HepG2 (cell line): Measurements from ENCODE around the gene EHD1. TPM values are rescaled to one million over a fixed set of nuclear protein-coding genes. Genes with fewer than 3 reads are reported as not detected.

Source experiments
- HIC2 ChIP-seq: sonication (generic); formaldehyde crosslinking; IDR thresholded peaks from 2 replicates; pipeline ENCODE4 v1.9.0; 2022; ENCODE audit warnings: low read depth, missing genetic modification reagents
- HNF1B ChIP-seq: sonication (generic); formaldehyde crosslinking; IDR thresholded peaks from 2 replicates; pipeline ENCODE4 v1.5.1; 2020; ENCODE audit warnings: mild to moderate bottlenecking, moderate library complexity, missing genetic modification reagents
- IRF2 ChIP-seq: IDR thresholded peaks from 2 replicates; pipeline ENCODE4 v1.6.1; 2018; ENCODE audit warnings: missing genetic modification reagents, missing compliant biosample characterization
- KDM1A ChIP-seq: IDR thresholded peaks from 2 replicates; pipeline ENCODE4 v1.6.1; 2016; ENCODE audit warnings: missing compliant biosample characterization
- SIX1 ChIP-seq: sonication (generic); formaldehyde crosslinking; IDR thresholded peaks from 2 replicates; pipeline ENCODE4 v1.4.0; 2020; ENCODE audit warnings: missing genetic modification reagents, borderline replicate concordance
- SRY ChIP-seq: sonication (generic); formaldehyde crosslinking; IDR thresholded peaks from 2 replicates; pipeline ENCODE4 v1.8.0; 2022; ENCODE audit warnings: mild to moderate bottlenecking, missing genetic modification reagents
- ZNF552 ChIP-seq: sonication (generic); formaldehyde crosslinking; IDR thresholded peaks from 2 replicates; pipeline ENCODE4 v1.9.0; 2022; ENCODE audit warnings: missing genetic modification reagents, mild to moderate bottlenecking, borderline replicate concordance
- ZNF619 ChIP-seq: sonication (generic); formaldehyde crosslinking; IDR thresholded peaks from 2 replicates; pipeline ENCODE4 v1.4.0; 2020; ENCODE audit warnings: mild to moderate bottlenecking, missing genetic modification reagents
- ZNF713 ChIP-seq: sonication (generic); formaldehyde crosslinking; IDR thresholded peaks from 2 replicates; pipeline ENCODE4 v1.4.0; 2020; ENCODE audit warnings: mild to moderate bottlenecking, missing genetic modification reagents
- ZNF839 ChIP-seq: sonication (generic); formaldehyde crosslinking; IDR thresholded peaks from 2 replicates; pipeline ENCODE4 v1.4.0; 2020; ENCODE audit warnings: missing genetic modification reagents, mild to moderate bottlenecking, borderline replicate concordance
- polyA plus RNA-seq, 8 experiments: library from polyadenylated mRNA; depleted of rRNA in 3 of 8; stranded (reverse) in 7 of 8; unstranded in 1 of 8; fragments of >200 nt; fragmentation: Illumina TruSeq in 4 of 8; extraction: Trizol in 4 of 8; gene quantifications; 2 replicates each; pipeline versions ENCODE4 v1.2.1 to v1.2.3, GENCODE V29; 2011 to 2016; ENCODE audit warnings: low read depth in 4 of 8, missing spikeins in 1 of 8, mixed read lengths in 1 of 8; ENCODE audit not compliant: insufficient read depth in 1 of 8
- total RNA-seq, 5 experiments: library from RNA; depleted of rRNA; stranded (reverse); fragments of >200 nt; fragmentation: Illumina TruSeq; extraction: Trizol; gene quantifications; 2 replicates each; pipeline ENCODE4 v1.2.3, GENCODE V29; 2016; ENCODE audit warnings: low read depth in 1 of 5
- TF ChIP-seq, protein P1 (sequence below): sonication (generic); formaldehyde crosslinking; IDR thresholded peaks from 2 replicates; pipeline ENCODE4 v1.4.0; 2020; ENCODE audit warnings: missing genetic modification reagents, mild to moderate bottlenecking, borderline replicate concordance
- TF ChIP-seq, protein P2 (sequence below): IDR thresholded peaks from 2 replicates; pipeline ENCODE4 v1.6.1; 2016; ENCODE audit warnings: missing genetic modification reagents, missing compliant biosample characterization
- TF ChIP-seq, protein P3 (sequence below): sonication (generic); formaldehyde crosslinking; IDR thresholded peaks from 2 replicates; pipeline ENCODE4 v1.5.0; 2020; ENCODE audit warnings: mild to moderate bottlenecking, missing genetic modification reagents

Gene EHD1
- total and polyA plus RNA-seq, 2 of the 13 experiments (the other 11 are each of a cell fraction or from before 2014, with no cell fraction given), result 23.6 to 26.6 TPM

DNA sequence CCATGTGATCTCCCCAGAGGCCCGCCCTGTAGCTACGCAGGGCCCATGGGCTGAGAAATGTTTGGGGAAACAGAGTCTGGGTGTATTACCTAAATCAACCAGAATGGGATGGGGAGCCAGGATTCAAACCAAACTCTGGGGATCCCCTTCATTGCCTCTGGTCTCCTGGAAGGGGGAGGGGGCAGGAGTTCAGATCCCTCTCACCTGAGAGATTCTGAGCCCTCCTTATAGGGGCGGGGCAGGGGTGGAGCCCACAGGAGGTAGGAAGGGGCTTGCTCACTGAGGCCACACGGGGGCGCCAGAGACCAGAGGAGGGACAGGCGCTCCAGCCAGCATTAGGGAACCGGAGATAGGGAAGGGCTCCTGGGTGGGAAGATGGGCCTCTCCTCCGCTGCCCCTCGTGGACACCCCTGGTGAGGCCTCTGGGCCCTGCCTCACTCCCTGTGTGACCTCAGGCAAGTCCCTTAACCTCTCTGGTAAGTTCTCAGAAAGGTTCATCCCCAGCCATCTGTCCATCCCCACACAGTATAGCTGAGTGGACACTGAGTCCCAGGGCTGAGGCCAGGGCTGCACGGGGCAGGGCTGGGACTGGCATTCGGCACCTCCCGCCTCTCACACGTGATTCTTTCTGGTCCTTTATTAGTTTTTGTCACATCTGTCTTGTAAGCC lies 31.3 kb downstream of the EHD1 start (continued):
- TF ChIP-seq KDM1A (CRISPR knock-in tag), result peak; percentile 37; the same call in 1 of the 2 replicates
- peak; percentile 40; the same call in 1 of the 2 replicates for TF ChIP-seq IRF2 (CRISPR knock-in tag)
- TF ChIP-seq, protein P1, sequence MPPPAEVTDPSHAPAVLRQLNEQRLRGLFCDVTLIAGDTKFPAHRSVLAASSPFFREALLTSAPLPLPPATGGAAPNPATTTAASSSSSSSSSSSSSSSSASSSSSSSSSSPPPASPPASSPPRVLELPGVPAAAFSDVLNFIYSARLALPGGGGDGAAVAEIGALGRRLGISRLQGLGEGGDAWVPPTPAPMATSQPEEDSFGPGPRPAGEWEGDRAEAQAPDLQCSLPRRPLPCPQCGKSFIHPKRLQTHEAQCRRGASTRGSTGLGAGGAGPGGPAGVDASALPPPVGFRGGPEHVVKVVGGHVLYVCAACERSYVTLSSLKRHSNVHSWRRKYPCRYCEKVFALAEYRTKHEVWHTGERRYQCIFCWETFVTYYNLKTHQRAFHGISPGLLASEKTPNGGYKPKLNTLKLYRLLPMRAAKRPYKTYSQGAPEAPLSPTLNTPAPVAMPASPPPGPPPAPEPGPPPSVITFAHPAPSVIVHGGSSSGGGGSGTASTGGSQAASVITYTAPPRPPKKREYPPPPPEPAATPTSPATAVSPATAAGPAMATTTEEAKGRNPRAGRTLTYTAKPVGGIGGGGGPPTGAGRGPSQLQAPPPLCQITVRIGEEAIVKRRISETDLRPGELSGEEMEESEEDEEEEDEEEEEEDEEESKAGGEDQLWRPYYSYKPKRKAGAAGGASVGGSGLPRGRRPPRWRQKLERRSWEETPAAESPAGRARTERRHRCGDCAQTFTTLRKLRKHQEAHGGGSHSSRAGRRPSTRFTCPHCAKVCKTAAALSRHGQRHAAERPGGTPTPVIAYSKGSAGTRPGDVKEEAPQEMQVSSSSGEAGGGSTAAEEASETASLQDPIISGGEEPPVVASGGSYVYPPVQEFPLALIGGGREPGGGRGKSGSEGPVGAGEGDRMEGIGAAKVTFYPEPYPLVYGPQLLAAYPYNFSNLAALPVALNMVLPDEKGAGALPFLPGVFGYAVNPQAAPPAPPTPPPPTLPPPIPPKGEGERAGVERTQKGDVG (CRISPR knock-in tag), result peak; percentile 67; the same call in 1 of the 2 replicates
- no peak for TF ChIP-seq SIX1 (CRISPR knock-in tag)
- TF ChIP-seq ZNF713 (CRISPR knock-in tag), result peak; percentile 85; the same call in 1 of the 2 replicates
- peak; percentile 52; the same call in 1 of the 2 replicates for TF ChIP-seq HNF1B
- peak; percentile 72; the same call in 1 of the 2 replicates for TF ChIP-seq ZNF619
- TF ChIP-seq ZNF839 (CRISPR knock-in tag), result no peak
- TF ChIP-seq, protein P2, sequence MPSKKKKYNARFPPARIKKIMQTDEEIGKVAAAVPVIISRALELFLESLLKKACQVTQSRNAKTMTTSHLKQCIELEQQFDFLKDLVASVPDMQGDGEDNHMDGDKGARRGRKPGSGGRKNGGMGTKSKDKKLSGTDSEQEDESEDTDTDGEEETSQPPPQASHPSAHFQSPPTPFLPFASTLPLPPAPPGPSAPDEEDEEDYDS (CRISPR knock-in tag), result peak; percentile 45; the same call in 1 of the 2 replicates
- TF ChIP-seq HIC2 (CRISPR knock-in tag), result 0 out of 2 replicates have a peak, but pooled peaks have one; percentile 52
- no peak for TF ChIP-seq SRY (CRISPR knock-in tag)
- 0 out of 2 replicates have a peak, but pooled peaks have one; percentile 51 for TF ChIP-seq ZNF552 (CRISPR knock-in tag)
- TF ChIP-seq, protein P3, sequence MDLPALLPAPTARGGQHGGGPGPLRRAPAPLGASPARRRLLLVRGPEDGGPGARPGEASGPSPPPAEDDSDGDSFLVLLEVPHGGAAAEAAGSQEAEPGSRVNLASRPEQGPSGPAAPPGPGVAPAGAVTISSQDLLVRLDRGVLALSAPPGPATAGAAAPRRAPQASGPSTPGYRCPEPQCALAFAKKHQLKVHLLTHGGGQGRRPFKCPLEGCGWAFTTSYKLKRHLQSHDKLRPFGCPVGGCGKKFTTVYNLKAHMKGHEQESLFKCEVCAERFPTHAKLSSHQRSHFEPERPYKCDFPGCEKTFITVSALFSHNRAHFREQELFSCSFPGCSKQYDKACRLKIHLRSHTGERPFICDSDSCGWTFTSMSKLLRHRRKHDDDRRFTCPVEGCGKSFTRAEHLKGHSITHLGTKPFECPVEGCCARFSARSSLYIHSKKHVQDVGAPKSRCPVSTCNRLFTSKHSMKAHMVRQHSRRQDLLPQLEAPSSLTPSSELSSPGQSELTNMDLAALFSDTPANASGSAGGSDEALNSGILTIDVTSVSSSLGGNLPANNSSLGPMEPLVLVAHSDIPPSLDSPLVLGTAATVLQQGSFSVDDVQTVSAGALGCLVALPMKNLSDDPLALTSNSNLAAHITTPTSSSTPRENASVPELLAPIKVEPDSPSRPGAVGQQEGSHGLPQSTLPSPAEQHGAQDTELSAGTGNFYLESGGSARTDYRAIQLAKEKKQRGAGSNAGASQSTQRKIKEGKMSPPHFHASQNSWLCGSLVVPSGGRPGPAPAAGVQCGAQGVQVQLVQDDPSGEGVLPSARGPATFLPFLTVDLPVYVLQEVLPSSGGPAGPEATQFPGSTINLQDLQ (CRISPR knock-in tag), result no peak
